SK-N-SH (cell line): ENCODE results near the gene ETV6.

ENCODE experiments used
- CTCF ChIP-seq: fragments of 200-600 bp; sonication (generic); IDR thresholded peaks from 2 replicates; pipeline ENCODE4 v1.6.1; 2017; ENCODE audit warnings: antibody characterized with exemption, mild to moderate bottlenecking, moderate library complexity
- EP300 ChIP-seq, 2 experiments: IDR thresholded peaks; 2 replicates each; pipeline versions ENCODE4 v1.4.0 to v1.6.1; 2012; ENCODE audit warnings: borderline replicate concordance in 1 of 2, low read depth in 1 of 2, low read length in 1 of 2

GRCh38 chr12:11747969-11748368 is 98.5 kb downstream of the ETV6 start:
- TF ChIP-seq CTCF (no peak), EP300 (IDR thresholded peaks at IDR 0.05; ENCODE audit: borderline replicate concordance in 1 of 2, low read depth in 1 of 2, low read length in 1 of 2) (no peak)
